Osteoblast (primary cell): ENCODE results near the gene ORM2. TPM values are rescaled to one million over a fixed set of nuclear protein-coding genes. Genes with fewer than 3 reads are reported as not detected.

Source experiments
- DNase-seq: peaks from one replicate; pipeline ENCODE4 v3.0.0; 2011; ENCODE audit warnings: low spot score, mixed read lengths; ENCODE audit not compliant: insufficient read length; ENCODE audit errors: missing footprints
- H2AFZ ChIP-seq: 2 replicates; pipeline ENCODE4 v1.6.0; 2011; ENCODE audit warnings: mild to moderate bottlenecking, low read length
- H3K27ac ChIP-seq: 2 replicates; pipeline ENCODE4 v1.5.1; 2011; ENCODE audit warnings: mild to moderate bottlenecking, low read depth, low read length, moderate library complexity
- H3K27me3 ChIP-seq: 2 replicates; pipeline ENCODE4 v1.6.0; 2012; ENCODE audit warnings: mild to moderate bottlenecking, control low read depth, inconsistent platforms, low read length, moderate library complexity; ENCODE audit not compliant: insufficient read depth
- H3K36me3 ChIP-seq: 2 replicates; pipeline ENCODE4 v1.5.1; 2011; ENCODE audit warnings: mild to moderate bottlenecking, low read length, control low read depth, moderate library complexity; ENCODE audit not compliant: insufficient read depth
- H3K4me1 ChIP-seq: 2 replicates; pipeline ENCODE4 v1.5.1; 2011; ENCODE audit warnings: mild to moderate bottlenecking, low read length, control low read depth, moderate library complexity; ENCODE audit not compliant: insufficient read depth
- H3K4me2 ChIP-seq: 2 replicates; pipeline ENCODE4 v1.6.0; 2011; ENCODE audit warnings: mild to moderate bottlenecking, low read length; ENCODE audit not compliant: insufficient read depth
- H3K4me3 ChIP-seq: fragments of 200-600 bp; sonication (generic); 3 replicates; pipeline ENCODE4 v1.5.1; 2012; ENCODE audit warnings: mild to moderate bottlenecking, low read length, inconsistent platforms; ENCODE audit not compliant: insufficient read depth
- H3K79me2 ChIP-seq: 2 replicates; pipeline ENCODE4 v1.6.0; 2012; ENCODE audit warnings: mild to moderate bottlenecking, low read length, control low read depth, inconsistent platforms; ENCODE audit not compliant: insufficient read depth
- H3K9me3 ChIP-seq: 2 replicates; pipeline ENCODE4 v1.5.1; 2011; ENCODE audit warnings: low read depth, low read length, control low read depth
- H4K20me1 ChIP-seq: 2 replicates; pipeline ENCODE4 v1.6.0; 2012; ENCODE audit warnings: mild to moderate bottlenecking, low read length, control low read depth; ENCODE audit not compliant: insufficient read depth
- CTCF ChIP-seq: IDR thresholded peaks from 2 replicates; pipeline ENCODE4 v1.5.1; 2011; ENCODE audit warnings: mild to moderate bottlenecking, low read depth, low read length, moderate library complexity; ENCODE audit errors: extremely low read depth
- total RNA-seq: library from RNA; depleted of rRNA; stranded (reverse); fragments of >200 nt; gene quantifications from 2 replicates; pipeline ENCODE4 v1.2.3, GENCODE V29; 2012

The ORM2 gene
- total RNA-seq, 1 donor = not detected

DNA sequence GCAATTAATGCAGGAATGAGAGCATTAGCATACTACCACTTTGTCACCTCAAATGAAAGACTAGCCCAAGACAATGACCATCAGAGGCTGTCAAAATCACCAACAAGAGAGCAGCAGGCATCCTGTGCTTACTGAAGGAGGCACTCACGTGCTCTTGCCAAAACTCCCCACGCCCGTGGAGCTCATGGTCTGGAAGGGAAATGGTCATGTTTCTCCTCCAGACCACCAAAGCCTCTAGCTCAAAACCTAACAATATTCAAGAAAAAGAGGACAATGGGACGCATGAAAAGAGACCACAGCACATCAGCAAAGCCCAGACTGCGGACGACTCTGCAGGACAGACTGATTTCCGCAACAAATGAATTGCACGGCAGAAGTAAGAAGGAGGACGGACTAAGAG, 45.3 kb downstream of the ORM2 start:
- Histone ChIP-seq H3K4me2 (no peak overlapping the region), H3K27ac (no peak overlapping the region), H3K4me3 (no peak overlapping the region), H2AFZ (no peak overlapping the region), H3K27me3 (no peaks in the 10 kb centered on the region), H4K20me1 (peaks cover 4% of the 10 kb centered on the region), H3K4me1 (peaks cover 10% of the 10 kb centered on the region), H3K9me3 (no peaks in the 10 kb centered on the region), H3K79me2 (no peaks in the 10 kb centered on the region), H3K36me3 (peaks cover 14% of the 10 kb centered on the region)
- no peak for TF ChIP-seq CTCF
- no peak for DNase-seq

- no peak overlapping the region for H3K27ac ChIP-seq
- no peak for TF ChIP-seq CTCF
- H3K4me1 ChIP-seq = peaks cover 10% of the 10 kb centered on the region
- H2AFZ ChIP-seq = no peak overlapping the region
- DNase-seq = no peak
- H4K20me1 ChIP-seq = peaks cover 4% of the 10 kb centered on the region
- H3K4me2 ChIP-seq = no peak overlapping the region
- no peaks in the 10 kb centered on the region for H3K79me2 ChIP-seq
- no peaks in the 10 kb centered on the region for H3K27me3 ChIP-seq
- peaks cover 19% of the 10 kb centered on the region for H3K36me3 ChIP-seq
- H3K9me3 ChIP-seq = no peaks in the 10 kb centered on the region
- H3K4me3 ChIP-seq = no peak overlapping the region
Measured at GRCh38 chr9:114375386-114376175, 45.9 kb downstream of the ORM2 start.

- Histone ChIP-seq H3K27me3 (no peaks in the 10 kb centered on the region), H3K79me2 (peaks cover 7% of the 10 kb centered on the region), H3K36me3 (peaks cover 19% of the 10 kb centered on the region), H4K20me1 (peaks cover 4% of the 10 kb centered on the region), H2AFZ (no peak overlapping the region), H3K4me2 (no peak overlapping the region), H3K4me3 (no peak overlapping the region), H3K27ac (no peak overlapping the region), H3K4me1 (peaks cover 9% of the 10 kb centered on the region), H3K9me3 (no peaks in the 10 kb centered on the region)
- TF ChIP-seq CTCF = no peak
- no peak for DNase-seq
Measured at GRCh38 chr9:114376586-114377445, 47.1 kb downstream of the ORM2 start.

- Histone ChIP-seq H4K20me1 (peaks cover 4% of the 10 kb centered on the region), H3K36me3 (peaks cover 19% of the 10 kb centered on the region), H3K79me2 (peaks cover 16% of the 10 kb centered on the region), H2AFZ (no peak overlapping the region), H3K4me2 (no peak overlapping the region), H3K27ac (no peak overlapping the region), H3K4me1 (peaks cover 5% of the 10 kb centered on the region), H3K4me3 (no peak overlapping the region), H3K27me3 (no peaks in the 10 kb centered on the region), H3K9me3 (no peaks in the 10 kb centered on the region)
- DNase-seq = no peak
- no peak for TF ChIP-seq CTCF
Measured at GRCh38 chr9:114378016-114378415, 48.3 kb downstream of the ORM2 start.
